Measurements from ENCODE around the gene SLC7A7. TPM values are rescaled to one million over a fixed set of nuclear protein-coding genes. Genes with fewer than 3 reads are reported as not detected.
"Not testable (repeated sequence)": the region's sequence is repeated elsewhere in the genome, so short reads cannot be mapped to it uniquely, and the experiment has no call there.

The SLC7A7 gene
- total RNA-seq, 4 donors from 2014 or later = 1.00 to 67.0 (median 33.6) TPM

- intact Hi-C loops (cut with DNase I; ENCODE audit: low total_unique reads) = loop anchor here (10.0 kb wide), 1 partner anchor 302 kb away; no protein-coding TSS in a partner anchor
These were observed 41.2 kb upstream of the SLC7A7 start for GRCh38 chr14:22856428-22856827.

GRCh38 chr14:22854963-22855724, 39.9 kb upstream of the SLC7A7 start:
- no peaks in the 10 kb centered on the region for H3K36me3 ChIP-seq
- in situ Hi-C loops (cut with MboI; ENCODE audit: low pct_ligation_motif_present in 1 of 4, low pct_unique_long_range_greater_than_20kb in 1 of 4, low sequenced_read_pairs in 3 of 4) (loop anchor here in 2 of 4 donors (25.0 kb wide), 1 partner anchor 293 kb away; no protein-coding TSS in a partner anchor), intact Hi-C loops (cut with DNase I; ENCODE audit: low total_unique reads) (loop anchor here (10.0 kb wide), 1 partner anchor 300 kb away; no protein-coding TSS in a partner anchor)
- WGBS, 2 donors (ENCODE audit: low coverage in 1 of 2) = 90 to 91% methylated on average over 3 to 8 of the region's 8 CpGs
- H3K27me3 ChIP-seq = no peaks in the 10 kb centered on the region
- no peaks in the 10 kb centered on the region for H3K9me3 ChIP-seq
- H3K4me1 ChIP-seq = peaks cover 10 to 31% (median 20%) of the 10 kb centered on the region in 4 donors
- no peak overlapping the region for H3K4me3 ChIP-seq
- TF ChIP-seq CTCF (IDR thresholded peaks at IDR 0.05) (no peak), EP300 (IDR thresholded peaks at IDR 0.05; ENCODE audit: low read depth) (no peak), POLR2AphosphoS5 (IDR thresholded peaks at IDR 0.05) (no peak), POLR2A (IDR thresholded peaks at IDR 0.05) (no peak)
- no peak overlapping the region for H3K27ac ChIP-seq
- no peak for DNase-seq

More at GRCh38 chr14:22856428-22856827, 41.2 kb upstream of the SLC7A7 start:
- H3K27ac ChIP-seq = no peak overlapping the region
- H3K4me3 ChIP-seq = no peak overlapping the region
- no peaks in the 10 kb centered on the region for H3K36me3 ChIP-seq
- WGBS, 2 donors (ENCODE audit: low coverage in 1 of 2) = 90 to 98% methylated on average over 2 to 5 of the region's 5 CpGs
- peaks cover 2 to 19% (median 11%) of the 10 kb centered on the region in 4 donors for H3K4me1 ChIP-seq
- H3K9me3 ChIP-seq = no peaks in the 10 kb centered on the region
- in situ Hi-C loops (cut with MboI; ENCODE audit: low pct_ligation_motif_present in 1 of 4, low pct_unique_long_range_greater_than_20kb in 1 of 4, low sequenced_read_pairs in 3 of 4) = loop anchor here in 2 of 4 donors (25.0 kb wide), 1 partner anchor 294 kb away; no protein-coding TSS in a partner anchor
- H3K27me3 ChIP-seq = no peaks in the 10 kb centered on the region
- no peak for DNase-seq
- no peak for TF ChIP-seq CTCF (IDR thresholded peaks at IDR 0.05)
- TF ChIP-seq EP300 (IDR thresholded peaks at IDR 0.05; ENCODE audit: low read depth) = no peak
- TF ChIP-seq POLR2AphosphoS5 (IDR thresholded peaks at IDR 0.05) = no peak
- no peak for TF ChIP-seq POLR2A (IDR thresholded peaks at IDR 0.05)

GRCh38 chr14:22854296-22854695, 39.1 kb upstream of the SLC7A7 start:
- not testable (repeated sequence) for H3K36me3 ChIP-seq, H3K4me3 ChIP-seq, DNase-seq, H3K9me3 ChIP-seq, H3K27ac ChIP-seq, H3K27me3 ChIP-seq
- WGBS, 2 donors (ENCODE audit: low coverage in 1 of 2) = 97% methylated on average over 11 of the region's 11 CpGs; no CpG with 5 or more reads in 1 of the 2 donors
- peaks cover 17 to 40% (median 27%) of the 10 kb centered on the region in 4 donors for H3K4me1 ChIP-seq
- in situ Hi-C loops (cut with MboI; ENCODE audit: low pct_ligation_motif_present in 1 of 4, low pct_unique_long_range_greater_than_20kb in 1 of 4, low sequenced_read_pairs in 3 of 4) = loop anchor here in 2 of 4 donors (25.0 kb wide), 1 partner anchor 292 kb away; no protein-coding TSS in a partner anchor
- intact Hi-C loops (cut with DNase I; ENCODE audit: low total_unique reads) = loop anchor here (10.0 kb wide), 1 partner anchor 299 kb away; no protein-coding TSS in a partner anchor

GRCh38 chr14:22852940-22853767, 37.9 kb upstream of the SLC7A7 start:
- Histone ChIP-seq H3K27ac (peak overlapping the region; percentile 73 to 83 (median 76)), H3K27me3 (no peaks in the 10 kb centered on the region), H3K4me3 (peak overlapping the region in 3 of 4 donors; percentile 28 to 48 (median 32)), H3K4me1 (peaks cover 22 to 50% (median 36%) of the 10 kb centered on the region in 4 donors), H3K9me3 (no peaks in the 10 kb centered on the region), H3K36me3 (no peaks in the 10 kb centered on the region)
- DNase-seq = peak; percentile 96
- in situ Hi-C loops (cut with MboI; ENCODE audit: low pct_ligation_motif_present in 1 of 4, low pct_unique_long_range_greater_than_20kb in 1 of 4, low sequenced_read_pairs in 3 of 4) = loop anchor here in 2 of 4 donors (25.0 kb wide), 1 partner anchor 291 kb away; no protein-coding TSS in a partner anchor
- intact Hi-C loops (cut with DNase I; ENCODE audit: low total_unique reads) = loop anchor here (1.0 to 10.0 kb wide), 3 partner anchors 16 to 298 kb away; partner anchors contain the start of gene MMP14
- WGBS, 2 donors (ENCODE audit: low coverage in 1 of 2) = 2% methylated on average over 20 of the region's 20 CpGs; no CpG with 5 or more reads in 1 of the 2 donors
- peak; percentile 86 to 100 (median 95) for TF ChIP-seq CTCF (IDR thresholded peaks at IDR 0.05)
- TF ChIP-seq POLR2AphosphoS5 (IDR thresholded peaks at IDR 0.05) = peak in 1 of 3 donors; percentile 37
- TF ChIP-seq EP300 (IDR thresholded peaks at IDR 0.05; ENCODE audit: low read depth) = no peak
- no peak for TF ChIP-seq POLR2A (IDR thresholded peaks at IDR 0.05)
